ENCODE data around the gene OPA1.

DNA sequence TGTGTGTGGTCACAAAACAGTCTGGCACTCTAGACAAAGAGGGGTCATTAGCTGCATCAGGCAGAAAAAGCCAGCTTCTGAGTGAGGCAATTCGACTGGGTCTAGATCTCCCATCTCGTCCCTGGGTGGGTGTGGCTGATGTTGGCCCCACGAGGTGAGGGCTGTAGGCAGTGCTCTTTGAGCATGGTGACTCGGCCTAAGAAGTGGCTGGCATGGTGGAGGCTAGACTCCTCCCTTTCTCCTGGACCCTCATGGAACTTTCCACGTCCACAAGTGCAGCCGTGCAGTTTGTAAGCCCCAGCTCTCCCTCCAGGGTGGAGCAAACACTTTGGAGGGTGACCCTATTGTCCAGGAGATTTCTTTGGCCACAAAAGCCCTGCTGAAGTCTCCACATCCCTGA, 134.1 kb downstream of the OPA1 start:
- TF ChIP-seq, protein P1, sequence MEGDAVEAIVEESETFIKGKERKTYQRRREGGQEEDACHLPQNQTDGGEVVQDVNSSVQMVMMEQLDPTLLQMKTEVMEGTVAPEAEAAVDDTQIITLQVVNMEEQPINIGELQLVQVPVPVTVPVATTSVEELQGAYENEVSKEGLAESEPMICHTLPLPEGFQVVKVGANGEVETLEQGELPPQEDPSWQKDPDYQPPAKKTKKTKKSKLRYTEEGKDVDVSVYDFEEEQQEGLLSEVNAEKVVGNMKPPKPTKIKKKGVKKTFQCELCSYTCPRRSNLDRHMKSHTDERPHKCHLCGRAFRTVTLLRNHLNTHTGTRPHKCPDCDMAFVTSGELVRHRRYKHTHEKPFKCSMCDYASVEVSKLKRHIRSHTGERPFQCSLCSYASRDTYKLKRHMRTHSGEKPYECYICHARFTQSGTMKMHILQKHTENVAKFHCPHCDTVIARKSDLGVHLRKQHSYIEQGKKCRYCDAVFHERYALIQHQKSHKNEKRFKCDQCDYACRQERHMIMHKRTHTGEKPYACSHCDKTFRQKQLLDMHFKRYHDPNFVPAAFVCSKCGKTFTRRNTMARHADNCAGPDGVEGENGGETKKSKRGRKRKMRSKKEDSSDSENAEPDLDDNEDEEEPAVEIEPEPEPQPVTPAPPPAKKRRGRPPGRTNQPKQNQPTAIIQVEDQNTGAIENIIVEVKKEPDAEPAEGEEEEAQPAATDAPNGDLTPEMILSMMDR (conservative IDR thresholded peaks at IDR 0.05; ENCODE audit: low read depth in 2 of 2) = no peak
- no peak for TF ChIP-seq POLR2AphosphoS5 (IDR thresholded peaks at IDR 0.05; ENCODE audit: low read depth)
- TF ChIP-seq, protein P2, sequence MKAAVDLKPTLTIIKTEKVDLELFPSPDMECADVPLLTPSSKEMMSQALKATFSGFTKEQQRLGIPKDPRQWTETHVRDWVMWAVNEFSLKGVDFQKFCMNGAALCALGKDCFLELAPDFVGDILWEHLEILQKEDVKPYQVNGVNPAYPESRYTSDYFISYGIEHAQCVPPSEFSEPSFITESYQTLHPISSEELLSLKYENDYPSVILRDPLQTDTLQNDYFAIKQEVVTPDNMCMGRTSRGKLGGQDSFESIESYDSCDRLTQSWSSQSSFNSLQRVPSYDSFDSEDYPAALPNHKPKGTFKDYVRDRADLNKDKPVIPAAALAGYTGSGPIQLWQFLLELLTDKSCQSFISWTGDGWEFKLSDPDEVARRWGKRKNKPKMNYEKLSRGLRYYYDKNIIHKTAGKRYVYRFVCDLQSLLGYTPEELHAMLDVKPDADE (IDR thresholded peaks at IDR 0.05) = no peak
- TF ChIP-seq EZH2 (IDR thresholded peaks at IDR 0.05; ENCODE audit: low read depth, unreplicated experiment) = no peak
- TF ChIP-seq, protein P3, sequence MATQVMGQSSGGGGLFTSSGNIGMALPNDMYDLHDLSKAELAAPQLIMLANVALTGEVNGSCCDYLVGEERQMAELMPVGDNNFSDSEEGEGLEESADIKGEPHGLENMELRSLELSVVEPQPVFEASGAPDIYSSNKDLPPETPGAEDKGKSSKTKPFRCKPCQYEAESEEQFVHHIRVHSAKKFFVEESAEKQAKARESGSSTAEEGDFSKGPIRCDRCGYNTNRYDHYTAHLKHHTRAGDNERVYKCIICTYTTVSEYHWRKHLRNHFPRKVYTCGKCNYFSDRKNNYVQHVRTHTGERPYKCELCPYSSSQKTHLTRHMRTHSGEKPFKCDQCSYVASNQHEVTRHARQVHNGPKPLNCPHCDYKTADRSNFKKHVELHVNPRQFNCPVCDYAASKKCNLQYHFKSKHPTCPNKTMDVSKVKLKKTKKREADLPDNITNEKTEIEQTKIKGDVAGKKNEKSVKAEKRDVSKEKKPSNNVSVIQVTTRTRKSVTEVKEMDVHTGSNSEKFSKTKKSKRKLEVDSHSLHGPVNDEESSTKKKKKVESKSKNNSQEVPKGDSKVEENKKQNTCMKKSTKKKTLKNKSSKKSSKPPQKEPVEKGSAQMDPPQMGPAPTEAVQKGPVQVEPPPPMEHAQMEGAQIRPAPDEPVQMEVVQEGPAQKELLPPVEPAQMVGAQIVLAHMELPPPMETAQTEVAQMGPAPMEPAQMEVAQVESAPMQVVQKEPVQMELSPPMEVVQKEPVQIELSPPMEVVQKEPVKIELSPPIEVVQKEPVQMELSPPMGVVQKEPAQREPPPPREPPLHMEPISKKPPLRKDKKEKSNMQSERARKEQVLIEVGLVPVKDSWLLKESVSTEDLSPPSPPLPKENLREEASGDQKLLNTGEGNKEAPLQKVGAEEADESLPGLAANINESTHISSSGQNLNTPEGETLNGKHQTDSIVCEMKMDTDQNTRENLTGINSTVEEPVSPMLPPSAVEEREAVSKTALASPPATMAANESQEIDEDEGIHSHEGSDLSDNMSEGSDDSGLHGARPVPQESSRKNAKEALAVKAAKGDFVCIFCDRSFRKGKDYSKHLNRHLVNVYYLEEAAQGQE (IDR thresholded peaks at IDR 0.05; ENCODE audit: unreplicated experiment) = no peak

Data from GM23338 (cell line).